CD4-positive, alpha-beta T cell (primary cell): Measurements from ENCODE around the gene RHOC. TPM values are rescaled to one million over a fixed set of nuclear protein-coding genes. Genes with fewer than 3 reads are reported as not detected.
A peak's percentile ranks its signal among the peaks of the same experiment; 100 is the strongest.
"Not testable (repeated sequence)": the region's sequence is repeated elsewhere in the genome, so short reads cannot be mapped to it uniquely, and the experiment has no call there.

Experiments used
- ATAC-seq: fragments of 200-7000 bp; cut with Tn5 transposase; one replicate; pipeline ENCODE4 v1.10.0; 2022; ENCODE audit warnings: mild to moderate bottlenecking; ENCODE audit not compliant: poor library complexity
- CTCF ChIA-PET: fragments of 350-600 bp; sonication (Branson Sonifier 250); formaldehyde crosslinking; loops from one replicate; lab custom pipeline; 2021; ENCODE audit warnings: antibody characterized with exemption, inconsistent platforms; lab: Charles Lee
- POLR2A ChIA-PET: fragments of 350-600 bp; sonication (Branson Sonifier 250); formaldehyde crosslinking; loops from one replicate; lab custom pipeline; 2021; ENCODE audit warnings: antibody characterized with exemption, inconsistent platforms; lab: Charles Lee
- DNase-seq, 14 experiments: peaks; one replicate each; pipeline ENCODE4 v3.0.0-alpha.2; 2013 to 2020; ENCODE audit warnings: mixed read lengths in 2 of 14
- H3K27ac ChIP-seq, 2 donors: one replicate each; pipeline versions ENCODE4 v1.5.1 to v1.7.0; 2013; ENCODE audit warnings: low read length in 2 of 2, low read depth in 1 of 2, mild to moderate bottlenecking in 1 of 2
- H3K27me3 ChIP-seq, 2 experiments: 1 replicate in 1 of 2; 2 replicates in 1 of 2; pipeline versions ENCODE4 v1.6.1 to v1.7.0; 2013; ENCODE audit warnings: low read length in 2 of 2, control low read depth in 1 of 2, mild to moderate bottlenecking in 1 of 2, moderate library complexity in 1 of 2; ENCODE audit not compliant: insufficient read depth in 2 of 2, control insufficient read depth in 1 of 2
- H3K36me3 ChIP-seq: one replicate; pipeline ENCODE4 v1.6.1; 2013; ENCODE audit warnings: low read length, control low read depth; ENCODE audit not compliant: insufficient read depth
- H3K4me1 ChIP-seq: one replicate; pipeline ENCODE4 v1.6.1; 2013; ENCODE audit warnings: low read length, control low read depth; ENCODE audit not compliant: insufficient read depth
- H3K4me3 ChIP-seq: one replicate; pipeline ENCODE4 v1.5.1; 2013; ENCODE audit warnings: mild to moderate bottlenecking, low read length, moderate library complexity
- H3K9me3 ChIP-seq, 2 experiments: 1 replicate in 1 of 2; 2 replicates in 1 of 2; pipeline versions ENCODE4 v1.6.1 to v1.7.0; 2013; ENCODE audit warnings: low read length in 2 of 2, mild to moderate bottlenecking in 2 of 2, control low read depth in 1 of 2, moderate library complexity in 1 of 2; ENCODE audit not compliant: control insufficient read depth in 1 of 2, insufficient read depth in 1 of 2
- H3K27ac Mint-ChIP-seq: one replicate; pipeline ENCODE4 v1.8.0; 2020; ENCODE audit warnings: mixed read lengths
- H3K27me3 Mint-ChIP-seq: one replicate; pipeline ENCODE4 v1.8.0; 2021; ENCODE audit warnings: mixed read lengths
- H3K36me3 Mint-ChIP-seq: one replicate; pipeline ENCODE4 v1.8.0; 2021; ENCODE audit warnings: low read depth, mixed read lengths
- H3K4me1 Mint-ChIP-seq: one replicate; pipeline ENCODE4 v1.8.0; 2021; ENCODE audit warnings: low read depth, mixed read lengths
- H3K4me3 Mint-ChIP-seq: one replicate; pipeline ENCODE4 v1.8.0; 2020; ENCODE audit warnings: mild to moderate bottlenecking, mixed read lengths
- H3K9me3 Mint-ChIP-seq: one replicate; pipeline ENCODE4 v1.8.0; 2020; ENCODE audit warnings: mixed read lengths
- intact Hi-C, 2 experiments: fragments of 100-400 bp; cut with DNase I in 1 of 2; cut with micrococcal nuclease in 1 of 2; formaldehyde crosslinking; loops; one replicate each; pipeline versions ENCODE4 v1.15.1 to v1.9.0; 2023 to 2025; cut with DNase I, micrococcal nuclease
- total RNA-seq, 174 experiments: library from RNA in 2 of 174; stranded (reverse) in 2 of 174; gene quantifications; one replicate each; pipeline ENCODE4 v1.2.3 and lab custom pipeline; 2021 to 2026
- TF ChIP-seq, protein P1 (sequence below): fragments of 200-600 bp; IDR thresholded peaks from one replicate; pipeline ENCODE4 v1.8.0; 2022; ENCODE audit warnings: antibody characterized with exemption, mild to moderate bottlenecking

The RHOC gene
- total RNA-seq, 2 experiments from 2014 or later, result 11.9 to 12.7 TPM

DNA sequence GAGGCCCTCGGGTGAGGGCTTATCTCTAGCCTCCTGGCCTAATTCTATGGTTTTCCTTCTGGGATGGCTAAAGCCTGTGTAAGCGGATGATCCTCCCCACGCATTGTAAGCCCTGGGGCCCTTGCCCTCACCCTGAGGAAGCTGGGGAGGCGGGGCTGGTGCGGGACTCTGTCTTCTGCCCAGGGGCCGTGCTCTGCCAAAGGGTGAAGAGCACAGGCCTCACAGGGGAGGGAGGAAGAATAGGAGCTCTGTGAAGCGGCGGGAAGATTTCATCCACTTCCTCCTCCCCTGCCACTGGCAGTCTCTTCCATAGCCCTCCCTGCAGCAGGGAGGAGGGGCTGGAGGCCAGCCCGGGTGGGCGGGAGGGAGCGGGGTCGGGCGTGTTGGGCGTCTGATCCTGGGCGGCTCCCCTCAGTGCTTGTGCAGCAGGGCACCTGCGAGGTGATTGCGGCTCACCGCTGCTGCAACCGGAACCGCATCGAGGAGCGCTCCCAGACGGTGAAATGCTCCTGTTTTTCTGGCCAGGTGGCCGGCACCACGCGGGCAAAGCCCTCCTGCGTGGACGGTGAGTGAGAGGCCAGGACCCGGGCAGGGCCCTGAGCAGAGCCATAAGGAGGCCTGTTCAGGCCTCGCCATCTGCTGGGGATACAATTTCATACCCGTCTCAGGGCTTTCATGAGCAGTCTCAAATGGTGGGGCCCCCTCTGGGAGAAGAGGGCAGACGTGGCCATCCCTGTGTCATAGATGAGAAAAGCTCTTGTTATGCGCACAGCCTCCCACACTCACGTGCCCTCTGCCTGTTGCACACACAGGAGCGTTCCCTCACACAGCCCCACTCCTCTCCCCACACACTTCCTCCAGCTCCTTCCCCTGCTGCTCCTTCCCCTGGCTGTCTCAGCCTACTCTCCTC is 15.9 kb upstream of the RHOC start:
- Histone ChIP-seq H3K4me1 (peaks cover 23% of the 10 kb centered on the region), H3K36me3 (no peaks in the 10 kb centered on the region), H3K27me3 (peaks cover 5 to 15% of the 10 kb centered on the region in 2 experiments), H3K9me3 (no peaks in the 10 kb centered on the region), H3K27ac (no peak overlapping the region), H3K4me3 (no peak overlapping the region)
- H3K27me3 Mint-ChIP-seq, result peaks cover 30% of the 10 kb centered on the region
- H3K36me3 Mint-ChIP-seq, result no peaks in the 10 kb centered on the region
- TF ChIP-seq, protein P1, sequence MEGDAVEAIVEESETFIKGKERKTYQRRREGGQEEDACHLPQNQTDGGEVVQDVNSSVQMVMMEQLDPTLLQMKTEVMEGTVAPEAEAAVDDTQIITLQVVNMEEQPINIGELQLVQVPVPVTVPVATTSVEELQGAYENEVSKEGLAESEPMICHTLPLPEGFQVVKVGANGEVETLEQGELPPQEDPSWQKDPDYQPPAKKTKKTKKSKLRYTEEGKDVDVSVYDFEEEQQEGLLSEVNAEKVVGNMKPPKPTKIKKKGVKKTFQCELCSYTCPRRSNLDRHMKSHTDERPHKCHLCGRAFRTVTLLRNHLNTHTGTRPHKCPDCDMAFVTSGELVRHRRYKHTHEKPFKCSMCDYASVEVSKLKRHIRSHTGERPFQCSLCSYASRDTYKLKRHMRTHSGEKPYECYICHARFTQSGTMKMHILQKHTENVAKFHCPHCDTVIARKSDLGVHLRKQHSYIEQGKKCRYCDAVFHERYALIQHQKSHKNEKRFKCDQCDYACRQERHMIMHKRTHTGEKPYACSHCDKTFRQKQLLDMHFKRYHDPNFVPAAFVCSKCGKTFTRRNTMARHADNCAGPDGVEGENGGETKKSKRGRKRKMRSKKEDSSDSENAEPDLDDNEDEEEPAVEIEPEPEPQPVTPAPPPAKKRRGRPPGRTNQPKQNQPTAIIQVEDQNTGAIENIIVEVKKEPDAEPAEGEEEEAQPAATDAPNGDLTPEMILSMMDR, result no peak
- DNase-seq, result peak in 1 of 14 experiments; percentile 38
- no peaks in the 10 kb centered on the region for H3K9me3 Mint-ChIP-seq
- CTCF ChIA-PET, result interaction anchor here (0.6 kb wide), 1 partner anchor 166 kb away, joined by 3 read pairs; no protein-coding TSS in a partner anchor
- no peak overlapping the region for H3K27ac Mint-ChIP-seq
- H3K4me1 Mint-ChIP-seq, result peaks cover 21% of the 10 kb centered on the region
- intact Hi-C loops, result no loop called here
- peak; percentile 37 for ATAC-seq
- POLR2A ChIA-PET, result interaction anchor here (1.0 kb wide), 1 partner anchor 350 kb away, joined by 3 read pairs; the partner anchor contains the start of gene LRIG2
- H3K4me3 Mint-ChIP-seq, result peak overlapping the region; percentile 13

DNA sequence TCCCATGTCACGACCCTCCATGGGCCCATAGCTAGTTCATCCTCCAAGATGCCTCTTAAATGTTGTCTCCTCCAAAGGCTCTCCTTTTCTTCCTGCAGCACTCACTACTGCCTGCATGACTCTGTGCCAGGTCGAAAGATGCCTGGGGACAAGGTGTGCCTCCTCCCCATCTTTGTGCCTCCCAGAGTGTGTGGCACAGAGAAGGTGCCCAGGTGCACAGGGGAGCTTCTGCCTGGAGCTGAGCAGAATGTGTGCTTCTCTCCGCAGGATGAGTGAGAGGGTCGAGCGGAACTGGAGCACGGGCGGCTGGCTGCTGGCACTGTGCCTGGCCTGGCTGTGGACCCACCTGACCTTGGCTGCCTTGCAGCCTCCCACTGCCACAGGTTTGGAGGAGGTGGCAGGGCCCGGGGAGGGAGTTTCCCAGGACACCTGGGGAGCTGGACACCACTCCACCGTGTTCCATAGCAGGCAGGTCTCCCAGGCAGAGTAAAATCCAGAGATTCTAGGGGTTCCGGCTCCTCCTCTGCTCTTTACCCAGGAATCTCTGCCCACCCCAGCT is 15.1 kb upstream of the RHOC start:
- ChIA-PET POLR2A (no interaction called here), CTCF (interaction anchor here (0.6 to 1.4 kb wide), 2 partner anchors 167 to 350 kb away, joined by 3 read pairs; partner anchors contain the start of gene LRIG2)
- peaks cover 5 to 15% of the 10 kb centered on the region in 2 experiments for H3K27me3 ChIP-seq
- H3K9me3 ChIP-seq, result no peaks in the 10 kb centered on the region
- no peak overlapping the region for H3K27ac ChIP-seq
- ATAC-seq (no peak), DNase-seq (no peak)
- TF ChIP-seq, protein P1, result no peak
- no peaks in the 10 kb centered on the region for H3K36me3 Mint-ChIP-seq
- peaks cover 30% of the 10 kb centered on the region for H3K27me3 Mint-ChIP-seq
- no peak overlapping the region for H3K27ac Mint-ChIP-seq
- H3K9me3 Mint-ChIP-seq, result no peaks in the 10 kb centered on the region
- peaks cover 23% of the 10 kb centered on the region for H3K4me1 ChIP-seq
- no peak overlapping the region for H3K4me3 ChIP-seq
- intact Hi-C loops, result no loop called here
- H3K4me3 Mint-ChIP-seq, result no peak overlapping the region
- H3K4me1 Mint-ChIP-seq, result peaks cover 21% of the 10 kb centered on the region
- H3K36me3 ChIP-seq, result no peaks in the 10 kb centered on the region

DNA sequence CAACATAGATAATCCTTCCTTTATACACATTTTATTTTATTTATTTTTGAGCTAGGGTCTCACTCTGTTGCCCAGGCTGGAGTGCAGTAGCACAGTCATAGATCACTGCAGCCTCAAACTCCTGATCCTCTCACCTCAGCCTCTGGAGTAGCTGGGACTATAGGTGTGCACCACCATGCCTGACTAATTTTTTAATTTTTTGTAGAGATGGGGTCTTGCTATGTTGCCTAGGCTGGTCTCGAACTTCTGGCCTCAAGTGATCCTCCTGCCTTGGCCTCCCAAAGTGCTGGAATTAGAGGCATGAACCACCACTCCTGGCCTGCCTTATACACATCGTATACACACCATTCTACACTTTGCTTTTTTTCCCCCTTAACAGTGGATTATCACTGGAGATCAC is 14.4 kb upstream of the RHOC start:
- H3K36me3 ChIP-seq, H3K9me3 ChIP-seq, H3K27ac Mint-ChIP-seq, H3K9me3 Mint-ChIP-seq, H3K36me3 Mint-ChIP-seq, DNase-seq, H3K27ac ChIP-seq, H3K4me3 ChIP-seq, ATAC-seq, intact Hi-C loops, POLR2A ChIA-PET, H3K4me3 Mint-ChIP-seq: not testable (repeated sequence)
- Mint-ChIP-seq H3K27me3 (peaks cover 30% of the 10 kb centered on the region), H3K4me1 (peaks cover 24% of the 10 kb centered on the region)
- H3K27me3 ChIP-seq, result peaks cover 5 to 15% of the 10 kb centered on the region in 2 experiments
- CTCF ChIA-PET, result interaction anchor here (1.4 kb wide), 1 partner anchor 351 kb away, joined by 3 read pairs; the partner anchor contains the start of gene LRIG2
- peaks cover 27% of the 10 kb centered on the region for H3K4me1 ChIP-seq
